Stimulated activated CD4-positive, alpha-beta T cell treated with anti-CD3 and anti-CD28 coated beads, Interleukin-1b, Interleukin-23, amount 100 ng/mL, for 4 hours (primary cell): ENCODE results near the gene PYGB.
A peak's percentile ranks its signal among the peaks of the same experiment; 100 is the strongest.
"Not testable (repeated sequence)": the region's sequence is repeated elsewhere in the genome, so short reads cannot be mapped to it uniquely, and the experiment has no call there.

Experiments
- DNase-seq, 2 donors: peaks; one replicate each; pipeline ENCODE4 v3.0.0-alpha.2; 2020; ENCODE audit warnings: low read depth in 2 of 2

PYGB gene

DNA sequence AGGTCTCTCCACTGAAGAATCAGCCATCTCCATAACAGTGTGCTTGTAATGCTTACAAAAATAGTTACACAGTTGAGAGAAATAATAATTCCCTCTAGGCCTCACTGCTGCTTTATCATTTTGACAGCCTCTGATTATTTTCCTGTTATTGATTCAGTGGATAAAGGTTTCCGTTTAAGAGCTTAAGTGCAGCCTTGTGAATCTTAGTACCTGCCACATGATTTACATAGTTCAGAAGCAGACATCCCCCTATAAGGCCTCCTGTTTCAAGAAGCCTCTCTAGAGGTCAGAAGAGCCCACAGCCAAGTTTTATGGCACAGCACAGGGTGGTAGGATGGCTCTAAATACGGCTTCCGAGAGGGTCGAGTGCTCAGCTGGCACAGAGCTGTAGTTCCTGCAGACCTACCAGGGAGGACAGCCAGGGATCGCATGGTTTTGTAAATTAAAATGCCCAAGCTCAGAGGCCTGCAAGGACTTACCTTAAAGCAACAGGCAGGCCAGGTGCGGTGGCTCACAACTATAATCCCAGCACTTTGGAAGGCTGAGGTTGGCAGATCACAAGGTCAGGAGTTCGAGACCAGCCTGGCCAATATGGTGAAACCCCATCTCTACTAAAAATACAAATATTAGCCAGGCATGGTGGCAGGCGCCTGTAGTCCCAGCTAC lies 17.6 kb upstream of the PYGB start:
- DNase-seq = no peak

DNA sequence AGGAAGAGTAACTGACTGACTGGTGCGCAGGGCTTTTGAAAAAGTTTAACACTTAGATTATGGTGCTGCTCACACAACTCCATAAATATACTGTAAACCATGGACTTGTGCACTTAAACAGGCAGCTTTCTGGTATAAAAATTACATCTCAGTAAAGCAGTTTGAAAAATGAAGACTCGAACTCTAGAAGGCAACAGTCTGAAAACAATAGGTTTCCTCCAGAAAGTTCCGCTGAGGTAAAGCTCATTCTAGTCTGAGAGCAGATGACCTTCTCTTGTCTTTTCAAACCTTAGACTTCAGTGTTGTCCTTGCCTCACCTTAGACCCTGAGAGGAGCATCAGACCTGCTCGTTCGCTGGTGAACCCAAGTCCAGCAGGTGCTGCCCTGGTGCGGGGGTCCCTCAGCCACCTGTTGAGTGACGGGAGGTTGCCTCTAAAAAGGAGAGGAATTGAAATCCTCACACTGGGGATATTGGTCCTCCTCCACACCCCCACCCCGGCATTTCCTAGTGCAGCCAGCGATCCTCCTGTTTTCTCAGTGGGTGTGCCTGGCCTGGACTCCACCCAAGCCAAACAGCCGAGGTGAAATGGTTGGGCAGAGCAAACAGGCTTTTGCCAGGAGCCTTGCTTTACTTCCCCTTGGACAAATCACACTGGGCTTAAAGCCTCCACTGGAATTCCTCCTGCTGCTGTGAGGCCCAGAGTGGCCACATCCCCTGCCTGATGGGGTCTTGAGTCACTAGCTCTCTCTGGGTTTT lies 14.7 kb upstream of the PYGB start:
- DNase-seq = no peak

DNA sequence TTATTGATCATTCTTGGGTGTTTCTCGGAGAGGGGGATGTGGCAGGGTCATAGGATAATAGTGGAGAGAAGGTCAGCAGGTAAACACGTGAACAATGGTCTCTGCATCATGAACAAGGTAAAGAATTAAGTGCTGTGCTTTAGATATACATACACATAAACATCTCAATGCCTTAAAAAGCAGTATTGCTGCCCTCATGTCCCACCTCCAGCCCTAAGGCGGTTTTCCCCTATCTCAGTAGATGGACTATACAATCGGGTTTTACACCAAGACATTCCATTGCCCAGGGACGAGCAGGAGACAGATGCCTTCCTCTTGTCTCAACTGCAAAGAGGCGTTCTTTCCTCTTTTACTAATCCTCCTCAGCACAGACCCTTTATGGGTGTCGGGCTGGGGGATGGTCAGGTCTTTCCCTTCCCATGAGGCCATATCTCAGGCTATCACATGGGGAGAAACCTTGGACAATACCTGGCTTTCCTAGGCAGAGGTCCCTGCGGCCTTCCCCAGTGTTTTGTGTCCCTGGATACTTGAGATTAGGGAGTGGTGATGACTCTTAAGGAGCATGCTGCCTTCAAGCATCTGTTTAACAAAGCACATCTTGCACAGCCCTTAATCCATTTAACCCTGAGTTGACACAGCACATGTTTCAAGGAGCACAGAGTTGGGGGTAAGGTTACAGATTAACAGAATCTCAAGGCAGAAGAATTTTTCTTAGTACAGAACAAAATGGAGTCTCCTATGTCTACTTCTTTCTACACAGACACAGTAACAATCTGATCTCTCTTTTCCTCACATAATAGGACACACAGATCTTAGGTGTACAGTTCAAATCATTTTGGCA lies 13.7 kb upstream of the PYGB start:
- not testable (repeated sequence) for DNase-seq

- DNase-seq = no peak
Measured at GRCh38 chr20:25236450-25237304, 11.2 kb upstream of the PYGB start.

DNA sequence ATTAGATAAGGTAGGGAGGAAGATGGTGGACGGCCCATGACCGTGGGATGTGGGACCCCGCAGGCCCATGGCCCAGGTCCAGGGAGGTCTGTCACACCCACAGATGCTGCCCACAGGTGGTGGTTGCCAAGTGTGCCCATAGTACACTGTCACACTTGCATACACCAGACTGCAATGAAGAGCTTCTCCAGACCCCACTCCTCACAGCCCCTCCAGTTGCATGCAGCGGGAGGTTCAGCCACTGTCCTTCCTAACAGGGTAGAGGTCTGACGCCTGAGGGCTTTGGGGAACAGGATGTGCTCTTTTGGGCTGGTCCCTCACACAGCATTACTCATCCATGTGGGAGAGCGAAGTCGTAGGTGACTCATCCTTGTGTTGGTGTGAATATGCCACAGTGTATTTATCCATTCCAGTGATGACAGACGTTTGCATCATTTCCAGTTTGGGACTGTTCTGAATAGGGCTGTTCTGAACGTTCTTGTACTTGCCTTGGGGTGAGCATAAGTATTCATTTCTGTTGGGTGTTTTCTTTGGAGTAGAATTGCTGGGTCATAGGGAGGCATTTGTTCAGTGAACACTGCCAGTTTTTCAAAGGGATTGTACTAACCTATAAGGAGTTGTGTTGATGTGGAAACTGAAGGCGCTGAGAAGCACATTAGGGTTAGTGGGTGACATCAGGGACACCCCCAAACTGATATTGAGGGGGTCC lies 10.1 kb upstream of the PYGB start:
- DNase-seq = peak; percentile 19 to 28

DNA sequence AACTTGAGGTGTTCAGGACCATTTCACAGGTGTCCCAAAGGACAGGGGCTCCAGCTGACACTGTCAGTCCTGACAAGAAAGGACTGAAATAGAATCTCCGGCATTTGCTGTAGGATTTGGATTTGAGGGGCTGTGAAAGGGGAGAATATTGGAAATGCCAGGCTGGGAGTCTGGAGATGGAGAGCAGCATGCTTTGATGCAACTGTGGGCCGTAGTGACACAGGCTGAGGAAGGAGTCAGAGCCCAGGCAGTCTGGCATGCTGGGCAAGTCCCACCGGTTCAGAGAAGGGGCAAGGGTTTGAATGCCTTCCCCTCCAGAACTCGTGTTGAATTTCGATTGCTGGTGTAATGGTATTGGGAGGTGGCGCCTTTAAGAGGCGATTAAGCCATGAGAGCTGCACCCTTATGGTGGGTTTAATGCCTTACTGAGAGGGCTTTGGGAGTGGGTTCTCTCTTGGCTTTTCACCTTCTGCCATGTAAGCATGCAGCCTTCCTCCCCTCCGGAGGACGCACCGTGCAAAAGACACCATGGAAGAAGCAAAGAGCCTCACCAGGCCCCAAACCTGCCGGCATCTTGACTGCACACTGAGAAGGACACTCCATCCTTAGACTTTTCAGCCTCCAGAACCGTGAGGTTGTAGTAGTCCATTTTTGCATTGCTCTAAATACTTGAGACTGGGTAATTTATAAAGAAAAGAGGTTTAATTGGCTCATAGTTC lies 9.4 kb upstream of the PYGB start:
- no peak for DNase-seq

DNA sequence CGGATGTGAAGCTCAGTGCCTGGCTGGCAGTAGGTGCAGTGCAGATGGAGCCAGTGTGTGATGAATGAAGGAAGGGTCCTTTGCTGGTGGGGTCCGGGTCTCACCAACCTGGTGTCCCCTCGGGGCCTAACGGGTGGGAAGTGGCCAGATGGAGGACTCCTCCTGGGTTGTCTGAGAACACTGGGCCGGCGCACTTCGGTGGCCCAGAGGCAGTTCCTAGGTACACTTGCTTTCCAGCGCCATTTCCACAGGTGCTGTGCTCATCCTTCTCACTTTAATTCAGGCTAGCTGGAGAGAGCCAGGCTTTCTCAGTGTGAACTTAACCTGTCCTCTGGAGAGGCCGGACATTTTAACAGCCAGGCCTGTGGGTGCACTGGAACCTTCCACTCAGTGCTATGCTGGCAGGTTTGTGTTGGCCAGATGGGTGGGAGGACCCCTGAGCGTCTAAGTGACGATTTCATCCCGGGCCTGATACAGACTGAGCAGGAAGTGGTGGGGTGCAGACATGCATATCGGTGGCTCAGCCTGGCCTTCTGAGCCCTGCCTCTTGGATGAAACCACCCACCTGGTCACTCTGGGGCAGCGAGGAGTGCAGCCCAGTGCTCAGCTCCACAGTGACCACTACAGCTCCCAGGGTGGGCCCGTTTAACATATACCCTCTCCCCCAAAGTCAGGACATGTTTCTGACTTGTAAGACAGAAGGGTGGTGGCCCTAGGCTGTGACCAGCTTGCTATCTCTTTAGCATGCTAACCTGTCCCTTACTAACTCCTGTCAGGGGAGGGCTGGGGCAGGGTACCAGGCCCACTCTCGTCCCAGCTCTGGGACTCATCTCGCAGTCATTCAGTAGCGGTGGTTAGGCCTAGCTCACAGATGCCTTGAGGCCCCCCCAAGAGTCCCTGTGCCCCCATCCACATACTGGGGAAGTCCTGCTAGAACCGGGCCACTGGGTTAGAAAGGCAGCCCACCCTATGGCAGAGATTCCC lies 8.2 kb upstream of the PYGB start:
- no peak for DNase-seq

DNA sequence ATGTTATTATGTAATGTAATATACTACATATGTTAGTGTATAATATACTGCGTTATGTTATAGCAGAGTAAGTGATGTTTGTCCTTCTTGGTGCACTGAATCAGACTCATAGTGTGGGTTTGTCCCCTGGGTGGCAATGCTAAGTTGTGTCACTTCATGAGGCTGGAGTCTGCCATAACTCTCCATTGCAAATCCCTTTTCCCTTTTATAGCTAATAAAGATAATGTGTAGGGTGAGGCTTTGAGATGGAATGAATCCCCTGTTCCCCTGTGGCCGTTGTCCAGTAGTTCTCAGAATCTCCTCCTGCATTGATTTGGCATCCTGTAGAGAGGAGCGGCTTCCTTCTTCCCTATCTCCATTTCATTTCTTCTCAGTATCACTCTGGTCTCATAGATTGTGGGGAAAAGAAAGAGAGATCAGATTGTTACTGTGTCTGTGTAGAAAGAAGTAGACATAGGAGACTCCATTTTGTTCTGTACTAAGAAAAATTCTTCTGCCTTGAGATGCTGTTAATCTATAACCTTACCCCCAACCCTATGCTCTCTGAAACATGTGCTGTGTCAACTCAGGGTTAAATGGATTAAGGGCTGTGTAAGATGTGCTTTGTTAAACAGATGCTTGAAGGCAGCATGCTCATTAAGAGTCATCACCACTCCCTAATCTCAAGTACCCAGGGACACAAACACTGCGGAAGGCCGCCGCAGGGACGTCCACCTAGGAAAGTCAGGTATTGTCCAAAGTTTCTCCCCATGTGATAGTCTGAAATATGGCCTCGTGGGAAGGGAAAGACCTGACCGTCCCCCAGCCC lies 6.8 kb upstream of the PYGB start:
- not testable (repeated sequence) for DNase-seq

DNA sequence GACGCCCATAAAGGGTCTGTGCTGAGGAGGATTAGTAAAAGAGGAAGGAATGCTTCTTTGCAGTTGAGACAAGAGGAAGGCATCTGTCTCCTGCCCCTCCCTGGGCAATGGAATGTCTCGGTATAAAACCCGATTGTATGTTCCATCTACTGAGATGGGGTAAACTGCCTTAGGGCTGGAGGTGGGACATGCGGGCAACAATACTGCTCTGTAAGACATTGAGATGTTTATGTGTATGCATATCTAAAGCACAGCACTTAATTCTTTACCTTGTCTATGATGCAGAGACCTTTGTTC lies 6.3 kb upstream of the PYGB start:
- not testable (repeated sequence) for DNase-seq

- DNase-seq = no peak
Measured at GRCh38 chr20:25242231-25242630, 5.7 kb upstream of the PYGB start.

- no peak for DNase-seq
Measured at GRCh38 chr20:25243416-25243979, 4.4 kb upstream of the PYGB start.

- no peak for DNase-seq
Measured at GRCh38 chr20:25244976-25245375, 2.9 kb upstream of the PYGB start.

GRCh38 chr20:25245461-25245860 lies 2.4 kb upstream of the PYGB start:
- DNase-seq = no peak

DNA sequence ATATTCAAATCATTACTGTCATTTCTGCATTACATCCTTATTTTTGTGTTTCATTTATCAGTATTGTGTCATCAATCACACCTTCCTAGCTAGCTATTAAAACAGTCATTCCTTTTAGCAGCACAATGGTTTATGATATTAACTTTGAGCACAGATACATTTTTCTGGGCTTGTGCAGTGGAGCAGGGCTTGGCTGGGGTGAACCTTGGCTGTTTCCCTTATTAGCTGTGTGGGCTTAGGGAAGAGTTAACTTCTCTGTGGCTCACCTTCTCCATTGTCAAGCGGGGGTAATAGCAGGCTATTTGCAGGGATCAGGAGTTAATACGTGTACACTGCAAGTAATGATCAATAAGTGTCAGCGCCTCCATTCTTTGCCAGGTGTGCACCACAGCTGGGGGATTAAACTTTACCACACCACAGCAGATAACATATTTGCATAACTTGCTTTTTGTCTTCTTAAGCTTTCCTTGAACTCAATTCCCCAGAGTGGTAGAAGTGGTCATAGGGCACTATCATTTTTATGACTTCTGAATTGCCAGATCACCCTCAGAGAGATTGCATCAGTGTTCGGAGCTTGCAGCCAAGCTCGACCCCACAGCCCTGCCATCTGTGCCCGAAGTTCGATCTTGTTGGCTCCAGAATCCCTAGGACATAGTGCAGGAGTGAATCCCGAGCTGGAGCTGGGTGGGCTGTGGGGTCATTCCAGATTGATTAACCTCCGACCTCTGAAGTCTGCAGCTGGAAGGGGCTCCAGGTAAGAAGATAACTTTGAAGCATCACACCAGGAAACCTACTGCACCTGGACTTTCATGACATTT lies 1.5 kb upstream of the PYGB start:
- no peak for DNase-seq

GRCh38 chr20:25247000-25247517 lies 826 bp upstream of the PYGB start:
- no peak for DNase-seq

GRCh38 chr20:25247518-25247955 lies 348 bp upstream of the PYGB start:
- peak in 1 of 2 donors; percentile 12 for DNase-seq

- DNase-seq = no peak
Measured at GRCh38 chr20:25248786-25249172, 894 bp downstream of the PYGB start.
